Left colon (tissue), 2 donors: ENCODE measurements around the gene NIF3L1. TPM values are rescaled to one million over a fixed set of nuclear protein-coding genes. Genes with fewer than 3 reads are reported as not detected.
A peak's percentile ranks its signal among the peaks of the same experiment; 100 is the strongest.
"Not testable (repeated sequence)": the region's sequence is repeated elsewhere in the genome, so short reads cannot be mapped to it uniquely, and the experiment has no call there.

Experiments
- ATAC-seq: fragments of 200-7000 bp; cut with Tn5 transposase; one replicate; pipeline ENCODE4 v1.9.1; 2020; ENCODE audit warnings: mild to moderate bottlenecking, moderate library complexity
- DNase-seq, 2 donors: peaks; one replicate each; pipeline ENCODE4 v3.0.0-alpha.2; 2020
- intact Hi-C, 2 donors: fragments of 100-400 bp; cut with DNase I in 1 of 2; cut with micrococcal nuclease in 1 of 2; formaldehyde crosslinking; loops; one replicate each; pipeline versions ENCODE4 v1.11.2 to v1.14.0; 2022; cut with DNase I, micrococcal nuclease
- total RNA-seq, 2 donors: library from RNA; stranded (reverse); fragmentation: NEBNext Ultra II Directional; extraction: Animal tissue kit (Norgen Biotek cat#: 25700); gene quantifications; one replicate each; pipeline ENCODE4 v1.2.1, GENCODE V29; 2021
- donor health status: DM: no; HTN: no; CAD: no.
- donor health status: DM: yes; HTN: yes; CAD: no.

Gene NIF3L1
- total RNA-seq, 2 donors from 2014 or later: 19.5 to 27.2 TPM

- ATAC-seq: peak; percentile 85
- intact Hi-C loops: no loop called here
Observed at GRCh38 chr2:200864176-200865034, 24.8 kb upstream of the NIF3L1 start, which contains the start of gene CLK1. Gene CLK1 (minus strand): TSS chr2:200864658. CDS start chr2:200861862, 2,796 bp downstream.

GRCh38 chr2:200869014-200869413 lies 20.2 kb upstream of the NIF3L1 start:
- intact Hi-C loops: no loop called here
- DNase-seq: no peak
- no peak for ATAC-seq

More at GRCh38 chr2:200864176-200865034, 24.8 kb upstream of the NIF3L1 start, which contains the start of gene CLK1:
- DNase-seq: peak; percentile 96 to 98

- ATAC-seq (no peak), DNase-seq (no peak)
- intact Hi-C loops: no loop called here
Observed at GRCh38 chr2:200871151-200871550, 18.0 kb upstream of the NIF3L1 start.

GRCh38 chr2:200873560-200873959 lies 15.6 kb upstream of the NIF3L1 start:
- no peak for DNase-seq
- ATAC-seq: no peak
- intact Hi-C loops: no loop called here

GRCh38 chr2:200877443-200877842 lies 11.7 kb upstream of the NIF3L1 start:
- no peak for ATAC-seq
- intact Hi-C loops: no loop called here

GRCh38 chr2:200878289-200878880 lies 10.8 kb upstream of the NIF3L1 start:
- DNase-seq (no peak), ATAC-seq (no peak)
- intact Hi-C loops: no loop called here

More at GRCh38 chr2:200877443-200877842, 11.7 kb upstream of the NIF3L1 start:
- no peak for DNase-seq

GRCh38 chr2:200881715-200882249 lies 7.4 kb upstream of the NIF3L1 start:
- not testable (repeated sequence) for ATAC-seq

GRCh38 chr2:200899482-200899881 lies 10.3 kb downstream of the NIF3L1 start:
- DNase-seq (no peak), ATAC-seq (no peak)
- intact Hi-C loops: no loop called here

More at GRCh38 chr2:200881715-200882249, 7.4 kb upstream of the NIF3L1 start:
- intact Hi-C loops, DNase-seq: not testable (repeated sequence)

- intact Hi-C loops: loop anchor here (5.0 to 10.0 kb wide), 3 partner anchors 166 to 276 kb away; no protein-coding TSS in a partner anchor
- peak; percentile 90 for ATAC-seq
Observed at GRCh38 chr2:200901459-200902072, 12.4 kb downstream of the NIF3L1 start.

GRCh38 chr2:200905618-200906296 lies 16.6 kb downstream of the NIF3L1 start:
- ATAC-seq: peak; percentile 88
- DNase-seq: peak; percentile 61 to 85
- intact Hi-C loops: loop anchor here in 1 of 2 donors (10.0 kb wide), 1 partner anchor 259 kb away; no protein-coding TSS in a partner anchor

More at GRCh38 chr2:200901459-200902072, 12.4 kb downstream of the NIF3L1 start:
- peak; percentile 52 to 71 for DNase-seq

- no peak for ATAC-seq
- intact Hi-C loops: loop anchor here in 1 of 2 donors (10.0 kb wide), 1 partner anchor 255 kb away; no protein-coding TSS in a partner anchor
- DNase-seq: no peak
Observed at GRCh38 chr2:200909958-200910357, 20.8 kb downstream of the NIF3L1 start.

GRCh38 chr2:200913654-200914053 lies 24.5 kb downstream of the NIF3L1 start:
- no peak for DNase-seq
- no peak for ATAC-seq
- intact Hi-C loops: no loop called here

GRCh38 chr2:200922439-200922838 lies 33.3 kb downstream of the NIF3L1 start:
- ATAC-seq: no peak
- DNase-seq: no peak
- intact Hi-C loops: no loop called here

GRCh38 chr2:200929334-200930249 lies 40.4 kb downstream of the NIF3L1 start:
- intact Hi-C loops: no loop called here
- DNase-seq (no peak), ATAC-seq (no peak)

- intact Hi-C loops: no loop called here
Observed at GRCh38 chr2:200930947-200931626, 41.9 kb downstream of the NIF3L1 start.

GRCh38 chr2:200939832-200940231 lies 50.7 kb downstream of the NIF3L1 start:
- ATAC-seq (no peak), DNase-seq (no peak)
- intact Hi-C loops: no loop called here

More at GRCh38 chr2:200930947-200931626, 41.9 kb downstream of the NIF3L1 start:
- ATAC-seq (no peak), DNase-seq (no peak)
